Activated CD4-positive, alpha-beta T cell treated with anti-CD3 and anti-CD28 coated beads, Interleukin-2, amount 50 U/mL, for 1 hour (primary cell): Measurements from ENCODE around the gene SV2C.
"Not testable (repeated sequence)": the region's sequence is repeated elsewhere in the genome, so short reads cannot be mapped to it uniquely, and the experiment has no call there.

ENCODE experiments used
- DNase-seq: peaks from one replicate; pipeline ENCODE4 v3.0.0-alpha.2; 2020

SV2C gene

DNA sequence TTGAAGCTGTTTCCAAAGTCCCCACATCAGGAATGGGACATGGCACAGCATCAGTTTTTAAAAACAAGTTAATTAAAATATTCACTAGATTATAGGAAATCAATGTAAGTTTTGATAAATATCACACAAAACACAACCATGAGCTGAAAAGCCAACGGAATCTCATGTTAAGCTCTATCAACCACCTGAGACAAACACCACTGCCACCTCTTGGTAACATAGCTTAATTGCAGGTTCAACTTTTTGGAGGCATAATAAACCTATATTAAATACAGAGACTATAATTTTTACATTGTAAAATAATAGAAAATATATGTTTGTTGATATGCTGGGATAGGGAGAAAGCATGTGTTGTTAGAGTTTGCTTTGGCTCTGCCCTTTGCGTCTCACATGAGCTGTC, 126.1 kb downstream of the SV2C start:
- no peak for DNase-seq

DNA sequence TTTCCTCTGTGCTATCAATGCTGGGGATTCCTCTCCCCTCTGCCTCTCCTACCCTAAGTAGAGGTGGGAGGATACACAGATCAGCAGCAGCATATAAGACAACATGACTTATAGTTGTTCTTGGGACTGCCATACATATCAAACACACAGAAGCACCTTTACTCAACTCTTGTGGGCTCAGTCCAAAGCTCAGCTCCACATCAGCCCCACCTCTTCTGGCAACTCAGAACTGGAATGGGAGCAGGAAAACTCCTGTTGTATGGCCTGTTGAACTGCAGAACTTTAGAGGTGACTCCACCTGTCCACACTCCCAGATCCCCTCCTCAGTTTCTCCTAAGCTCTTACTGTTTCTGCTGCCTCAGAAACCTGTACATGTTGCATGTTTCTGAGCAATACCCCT, 127.8 kb downstream of the SV2C start:
- DNase-seq, result no peak

DNA sequence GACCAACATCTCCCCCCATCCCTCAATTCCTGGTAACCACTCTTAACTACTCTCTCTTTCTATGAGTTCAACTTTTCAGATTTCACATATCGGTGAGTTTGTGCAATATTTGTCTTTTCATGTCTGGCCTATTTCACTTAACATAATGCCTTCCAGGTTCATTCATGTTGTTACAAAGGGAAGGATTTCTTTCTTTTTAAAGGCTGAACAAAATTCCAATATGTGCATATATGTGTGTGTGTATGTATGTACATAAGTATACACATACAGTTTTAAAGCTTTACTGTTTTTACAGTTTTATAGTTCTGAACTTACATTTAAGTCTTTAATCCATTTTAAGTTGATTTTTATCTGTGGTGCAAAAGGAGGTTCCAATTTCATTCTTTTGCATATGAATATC, 130.7 kb downstream of the SV2C start:
- DNase-seq, result no peak

DNA sequence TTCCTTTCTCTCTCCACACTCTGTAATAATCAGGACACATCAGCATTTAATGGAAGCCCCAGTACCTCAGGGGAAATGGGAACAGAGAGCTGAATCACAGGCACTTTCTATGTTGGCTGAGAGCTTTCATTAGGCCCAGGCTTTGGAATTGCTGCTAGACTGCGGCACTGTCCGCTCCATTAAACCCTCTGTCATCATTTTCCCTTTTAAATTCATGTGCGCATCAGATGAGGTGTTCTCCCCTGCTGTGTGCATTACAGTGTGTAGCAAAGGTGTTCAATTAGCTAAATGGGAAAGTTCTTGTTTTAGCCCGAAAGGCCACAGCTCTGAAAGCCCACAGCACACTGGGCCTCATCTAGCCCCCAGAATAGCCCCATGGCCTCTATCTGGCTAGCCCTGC, 133.6 kb downstream of the SV2C start:
- no peak for DNase-seq

DNA sequence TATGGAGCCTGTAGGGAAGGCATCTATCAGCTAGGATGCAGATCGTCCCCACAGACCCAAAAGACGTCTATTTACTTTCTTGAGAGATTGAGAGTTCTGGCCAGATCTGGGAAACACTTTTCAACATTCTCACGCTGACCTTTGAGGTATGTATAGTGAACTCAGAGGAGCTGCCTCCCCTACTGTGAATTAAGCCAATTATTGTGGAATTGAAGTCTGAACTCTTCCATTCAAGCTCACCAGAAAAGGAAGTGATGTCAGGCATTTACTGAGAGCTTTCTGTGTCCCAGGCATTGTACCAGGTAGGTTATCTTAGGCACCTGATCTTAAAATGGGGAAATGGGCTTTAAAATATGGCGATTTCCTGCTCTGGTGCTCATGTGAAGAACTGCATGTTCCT, 136.5 kb downstream of the SV2C start:
- DNase-seq, result no peak

DNA sequence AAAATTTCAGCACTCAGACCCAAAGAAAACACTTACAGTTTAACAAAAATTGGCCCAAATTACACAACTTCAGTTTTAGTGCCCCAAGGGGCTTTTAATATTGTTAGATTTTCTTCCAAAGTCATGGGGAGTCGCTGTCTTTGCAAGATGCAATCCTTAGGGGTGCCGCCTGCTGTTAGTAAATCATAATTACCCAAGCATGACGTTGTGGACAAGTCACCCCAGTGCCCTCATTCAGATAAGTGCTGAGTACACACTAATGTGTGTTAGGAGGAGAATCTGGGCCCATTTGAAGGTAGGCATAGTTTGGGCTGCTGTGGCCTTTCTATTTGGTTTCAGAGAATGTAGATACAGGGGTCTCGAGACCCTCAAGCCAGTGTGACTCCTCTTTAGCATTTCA, 138.1 kb downstream of the SV2C start:
- no peak for DNase-seq

DNA sequence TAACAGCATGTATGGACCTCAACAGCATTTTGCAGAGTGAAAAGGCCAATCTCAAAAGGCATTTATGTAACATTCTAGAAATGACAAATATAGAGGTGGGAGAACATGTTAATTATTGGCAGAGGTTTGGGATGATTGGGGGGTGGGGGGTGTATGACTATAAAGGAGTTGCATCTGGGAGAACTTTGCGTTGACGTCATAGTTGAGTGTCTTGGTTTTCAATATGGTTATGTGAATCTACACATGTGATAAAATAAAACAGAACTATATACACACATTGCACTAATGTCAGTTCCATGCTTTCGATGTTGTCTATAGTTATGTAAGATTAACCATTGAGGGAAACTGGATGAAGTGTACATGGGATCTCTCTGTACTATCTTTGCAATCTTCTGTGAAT, 139.1 kb downstream of the SV2C start:
- DNase-seq, result no peak

DNA sequence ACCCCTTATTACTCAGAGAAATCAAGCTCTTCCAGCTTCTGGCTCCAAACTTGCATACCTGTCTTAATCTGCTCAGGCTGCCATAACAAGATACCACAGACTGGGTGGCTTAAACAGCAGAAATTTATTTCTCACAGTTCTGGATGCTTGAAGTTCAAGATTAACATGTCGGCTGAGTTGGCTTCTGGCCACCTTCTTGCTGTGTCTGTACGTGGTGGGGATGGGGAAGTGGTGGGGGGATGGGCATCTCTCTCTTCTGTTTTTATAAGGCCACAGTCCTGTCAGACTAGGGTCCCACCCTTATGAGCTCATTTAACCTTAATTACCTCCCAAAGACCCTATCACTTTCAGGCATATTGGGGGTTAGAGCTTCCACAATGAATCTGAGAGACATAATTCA, 140.5 kb downstream of the SV2C start:
- no peak for DNase-seq

DNA sequence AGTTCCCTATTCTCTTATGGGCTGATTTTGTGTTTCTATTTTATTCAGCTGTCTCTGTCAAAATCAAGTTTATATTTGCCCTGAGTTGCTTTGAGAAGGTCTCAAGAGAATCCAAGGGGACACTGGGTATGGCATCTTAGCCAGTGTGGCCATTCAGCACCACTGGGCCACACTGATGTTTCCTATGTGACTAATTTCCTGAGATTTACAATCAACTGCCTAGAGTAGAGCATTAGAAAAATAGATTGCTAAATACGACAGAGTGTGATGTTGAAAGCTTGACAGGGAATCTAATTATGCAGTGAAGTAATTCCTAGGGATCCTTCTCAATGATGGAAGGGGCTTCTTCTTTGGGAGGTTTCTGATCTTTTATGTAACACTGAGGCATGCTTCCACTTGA, 141.7 kb downstream of the SV2C start:
- no peak for DNase-seq

DNA sequence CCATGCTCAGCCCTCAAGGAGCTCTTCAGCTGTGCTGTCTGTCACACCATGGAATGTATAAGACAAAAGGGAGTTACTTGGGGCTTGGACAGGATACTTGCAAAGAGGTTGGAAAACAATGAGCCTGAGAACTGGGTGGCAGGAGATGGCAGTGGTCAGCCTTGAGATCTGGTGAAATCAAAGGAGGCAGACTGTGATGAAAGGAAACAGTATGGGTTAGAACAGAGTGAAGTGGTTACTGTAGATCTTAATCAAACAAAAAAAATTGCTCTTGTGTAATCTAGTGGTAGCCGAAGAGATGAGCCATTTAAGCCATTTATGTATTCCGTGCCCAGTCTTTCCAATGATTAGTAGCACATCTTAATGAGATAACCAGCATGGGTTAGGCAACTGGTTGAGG, 142.2 kb downstream of the SV2C start:
- DNase-seq, result no peak

DNA sequence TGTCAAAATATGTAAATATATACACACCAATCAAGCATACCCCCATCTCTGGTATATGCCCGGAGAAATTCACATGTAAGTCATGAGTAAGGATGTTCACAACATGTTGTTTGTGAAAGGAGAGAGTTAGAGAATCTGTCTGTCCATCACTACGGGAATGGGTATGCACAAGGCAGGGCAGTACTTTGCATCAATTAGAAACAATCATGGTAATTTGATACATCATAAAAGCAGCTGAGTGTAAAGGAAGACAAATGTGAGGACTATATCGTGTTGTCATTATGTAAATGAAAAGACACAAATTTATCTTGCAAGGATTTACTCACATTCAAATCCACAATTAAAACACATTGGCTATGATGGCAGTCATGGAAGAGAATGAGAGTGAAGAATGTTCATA, 146.7 kb downstream of the SV2C start:
- no peak for DNase-seq

DNA sequence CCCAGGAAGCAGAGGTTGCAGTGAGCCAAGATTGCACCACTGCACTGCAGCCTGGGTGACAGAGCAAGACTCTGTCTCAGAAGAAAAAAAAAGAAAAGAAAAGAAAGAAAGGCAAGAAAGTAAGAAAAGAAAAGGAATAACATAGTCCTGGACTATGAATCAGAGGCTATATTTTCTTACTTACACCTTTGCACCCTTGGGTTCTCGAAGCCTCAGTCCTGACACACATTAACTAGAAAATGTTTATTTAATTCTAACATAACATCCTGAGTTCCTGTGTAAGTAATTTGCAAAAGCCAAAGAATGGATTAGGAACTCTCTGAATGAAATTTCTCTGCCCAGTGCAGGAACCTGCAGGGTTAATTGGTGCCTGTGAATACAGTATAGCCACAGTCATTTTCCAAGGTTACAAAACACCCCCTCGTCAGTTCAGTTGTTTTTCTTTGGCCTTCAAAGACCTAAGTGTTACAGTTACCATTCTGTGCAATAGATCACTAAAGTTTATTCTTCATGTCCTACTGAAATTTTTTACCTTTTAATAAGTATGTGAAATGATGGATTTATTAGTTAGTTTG, 147.6 kb downstream of the SV2C start:
- no peak for DNase-seq

DNA sequence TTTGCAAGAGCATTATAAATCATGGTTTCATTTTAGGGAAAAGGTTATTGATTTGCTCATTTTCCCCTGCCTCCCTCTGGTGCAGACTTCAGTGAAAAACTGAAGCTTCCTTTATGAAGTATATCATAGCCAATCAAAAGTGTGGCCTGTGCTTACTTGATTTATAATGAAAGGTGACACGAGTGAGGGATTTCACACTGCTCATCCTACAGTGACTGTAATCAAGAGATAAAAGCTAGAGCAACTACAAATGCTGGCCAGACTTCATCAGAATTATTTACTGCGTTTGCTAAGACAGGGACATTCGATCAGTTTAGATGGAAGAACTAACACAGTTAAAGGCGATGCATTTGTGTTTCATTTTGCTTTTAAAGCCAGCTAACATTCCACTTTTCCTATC, 151.5 kb downstream of the SV2C start:
- no peak for DNase-seq

DNA sequence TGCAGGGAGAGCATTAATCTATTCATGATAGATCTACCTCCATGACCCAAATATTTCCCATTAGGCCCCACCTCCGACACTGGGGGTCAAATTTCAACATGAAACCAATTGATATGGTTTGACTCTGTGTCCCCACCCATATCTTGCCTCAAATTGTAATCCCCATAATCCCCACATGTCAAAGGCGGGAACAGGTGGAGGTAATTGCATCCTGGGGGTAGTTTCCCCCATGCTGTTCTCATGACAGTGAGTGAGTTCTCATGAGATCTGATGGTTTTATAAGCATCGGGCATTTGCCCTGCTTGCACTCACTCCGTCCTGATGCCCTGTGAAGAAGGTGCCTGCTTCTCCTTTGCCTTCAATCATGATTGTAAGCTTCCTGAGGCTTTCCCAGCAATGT, 153.5 kb downstream of the SV2C start:
- DNase-seq, result no peak

DNA sequence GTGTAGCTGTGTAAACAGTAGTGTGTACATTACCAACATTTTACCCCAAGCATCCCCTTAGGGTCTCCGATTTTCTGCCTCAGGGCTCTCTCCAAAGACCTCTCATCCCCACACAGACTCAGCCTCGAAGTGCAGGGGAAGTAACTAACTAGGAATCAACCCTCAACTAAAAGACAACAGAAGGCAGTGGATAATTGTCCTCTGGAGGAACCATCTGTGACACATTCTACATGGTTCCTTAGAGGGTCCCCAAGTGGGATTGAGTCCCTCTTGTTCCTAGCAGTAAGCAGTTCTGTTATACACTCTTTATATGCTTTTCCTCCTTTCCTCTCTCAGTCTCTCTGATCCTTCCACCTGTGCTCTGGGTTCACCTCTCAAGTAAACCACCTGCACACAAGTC, 157.2 kb downstream of the SV2C start:
- DNase-seq, result no peak

DNA sequence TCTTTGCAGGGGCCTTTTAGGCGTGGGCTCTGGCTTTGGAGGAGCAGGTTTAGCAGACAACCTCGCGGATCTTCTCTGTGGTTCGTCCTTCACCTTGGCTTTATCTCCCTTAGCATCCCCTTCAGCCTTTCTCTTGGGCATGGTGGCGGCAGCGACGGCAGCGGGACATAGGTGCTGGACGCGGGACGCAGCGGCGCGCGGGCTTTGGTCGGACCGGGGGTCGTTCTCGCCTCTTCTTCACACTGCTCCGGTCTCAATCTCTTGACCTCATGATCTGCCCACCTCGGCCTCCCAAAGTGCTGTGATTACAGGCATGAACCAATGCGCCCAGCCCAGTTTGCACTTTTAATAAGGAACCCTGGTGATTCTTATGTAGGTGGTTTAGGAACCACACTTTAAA, 159.0 kb downstream of the SV2C start:
- DNase-seq, result not testable (repeated sequence)

DNA sequence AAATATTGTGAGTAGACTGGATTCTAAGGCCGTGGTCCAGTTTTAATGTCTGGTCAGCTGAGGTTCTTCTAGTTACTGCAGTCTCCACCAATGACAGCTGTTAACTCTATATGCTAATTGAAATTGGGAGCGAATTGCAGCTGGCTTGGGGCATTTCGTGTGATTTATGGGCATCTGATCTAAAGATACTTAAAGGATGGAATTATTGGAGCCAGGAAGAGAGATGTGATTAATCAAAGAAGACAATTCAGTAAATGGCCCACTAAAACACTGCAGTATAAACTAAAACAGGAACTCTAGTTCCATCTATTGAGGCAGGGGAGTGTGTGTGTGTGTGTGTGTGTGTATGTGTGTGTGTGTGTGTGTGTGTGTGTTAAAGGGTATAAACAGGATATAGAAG, 162.4 kb downstream of the SV2C start:
- no peak for DNase-seq

DNA sequence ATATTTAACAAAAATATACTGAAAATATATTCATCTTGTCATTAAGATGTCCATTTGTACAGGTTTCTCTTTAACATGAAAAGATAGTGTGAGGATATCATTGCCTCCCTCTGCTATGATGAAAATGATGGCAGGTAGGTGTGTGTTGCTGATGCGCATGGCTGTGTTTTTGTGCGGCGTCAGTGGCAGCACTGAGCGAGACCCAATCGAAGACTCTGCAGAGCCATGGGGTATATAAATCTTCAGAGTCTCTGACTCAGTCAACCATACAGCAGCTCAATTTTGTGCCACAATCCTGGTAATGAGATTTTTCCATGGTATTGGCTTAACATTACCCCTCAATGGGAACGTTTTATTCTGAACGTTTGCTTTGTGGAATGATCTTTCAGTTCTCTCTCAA, 166.4 kb downstream of the SV2C start:
- no peak for DNase-seq

DNA sequence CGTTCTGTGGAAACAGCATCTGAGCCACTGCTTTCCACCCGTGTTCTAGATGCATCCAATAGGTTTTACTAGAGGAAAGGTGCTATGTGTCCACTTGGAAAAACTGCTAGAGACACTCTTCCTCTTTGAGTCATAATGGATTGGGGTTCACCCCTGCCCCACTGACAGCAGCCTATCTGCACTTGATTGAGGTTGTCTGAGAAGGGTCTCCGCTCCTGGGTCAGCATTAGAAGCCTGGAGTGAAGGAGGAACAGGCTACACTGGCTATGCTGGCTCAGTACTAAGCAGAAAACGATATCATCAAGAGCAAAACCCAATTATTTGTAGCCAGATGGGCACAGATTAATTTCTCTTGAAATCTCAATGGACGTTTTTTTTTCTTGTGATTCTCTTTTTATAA, 167.3 kb downstream of the SV2C start:
- no peak for DNase-seq

DNA sequence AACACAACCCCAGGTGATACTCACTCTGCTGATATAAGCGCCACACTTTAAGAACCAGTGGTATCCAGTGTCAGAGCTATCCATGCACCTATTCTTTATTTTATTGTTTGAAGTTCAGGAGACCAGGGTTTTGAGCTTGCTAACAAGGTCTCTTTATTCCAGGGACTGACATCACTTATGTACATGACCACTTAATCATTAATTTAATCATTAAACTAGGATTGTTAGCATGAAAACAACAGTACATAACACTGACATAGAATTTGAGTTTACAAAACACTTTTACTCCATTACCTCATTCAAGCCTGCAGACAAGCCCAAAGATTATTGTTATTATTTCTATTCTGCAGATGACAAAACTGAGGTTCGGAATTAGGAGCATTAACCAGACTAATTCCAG, 168.5 kb downstream of the SV2C start:
- no peak for DNase-seq

DNA sequence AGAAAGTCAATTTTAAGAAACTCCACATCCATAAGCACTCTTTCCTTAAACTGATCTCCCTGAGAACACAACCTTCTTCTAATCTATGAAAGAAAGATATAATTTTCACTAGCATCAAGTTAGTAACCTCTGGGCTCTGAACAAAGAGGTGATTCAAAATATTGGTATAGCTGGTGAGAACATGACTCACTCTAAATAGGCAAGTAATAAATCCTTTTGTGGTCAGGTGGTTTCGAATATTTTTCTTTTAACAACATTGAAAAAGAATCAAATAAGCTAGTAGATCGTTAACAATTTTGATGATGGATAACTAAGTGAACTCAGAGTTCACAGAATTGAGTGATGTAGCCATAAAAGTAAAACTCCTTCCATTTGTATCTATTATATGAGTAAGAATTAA, 169.3 kb downstream of the SV2C start:
- no peak for DNase-seq

DNA sequence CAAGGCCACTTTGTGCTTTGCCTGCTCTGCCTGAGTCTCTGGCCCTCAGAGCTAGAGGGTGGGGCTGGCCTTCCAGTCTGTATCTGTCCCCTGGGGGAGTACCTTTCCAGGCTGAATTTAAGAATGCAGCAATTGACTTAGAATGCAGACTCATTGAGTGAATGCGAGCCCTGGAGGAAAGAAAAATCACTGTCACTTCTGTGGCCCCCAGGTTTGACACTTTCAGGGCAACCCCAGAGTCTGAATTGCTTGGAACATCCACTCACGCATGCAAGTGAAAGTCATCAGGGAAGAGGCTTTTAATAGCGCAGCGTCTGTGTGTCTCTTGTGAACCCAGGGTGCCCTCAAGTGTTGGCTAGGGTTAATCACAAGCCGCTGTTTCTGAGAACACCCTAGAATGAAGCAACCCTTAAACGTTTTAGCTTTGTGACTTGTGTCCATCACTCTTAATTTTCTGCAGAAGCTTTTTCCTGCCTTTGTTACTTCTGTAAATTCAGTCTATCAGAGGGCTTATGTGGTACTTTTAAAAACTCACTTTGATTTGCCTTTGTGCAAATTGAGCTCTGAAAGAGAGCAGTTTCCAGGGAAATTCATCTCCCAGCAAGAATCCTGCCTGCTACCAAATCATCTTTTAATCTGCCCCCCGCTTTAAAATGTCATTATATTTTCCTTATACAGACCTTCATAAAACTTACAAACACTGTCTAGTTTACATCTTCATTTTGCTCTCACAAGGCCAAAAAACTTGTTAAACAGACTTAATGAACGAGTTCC, 173.1 kb downstream of the SV2C start:
- peak; percentile 48 for DNase-seq

DNA sequence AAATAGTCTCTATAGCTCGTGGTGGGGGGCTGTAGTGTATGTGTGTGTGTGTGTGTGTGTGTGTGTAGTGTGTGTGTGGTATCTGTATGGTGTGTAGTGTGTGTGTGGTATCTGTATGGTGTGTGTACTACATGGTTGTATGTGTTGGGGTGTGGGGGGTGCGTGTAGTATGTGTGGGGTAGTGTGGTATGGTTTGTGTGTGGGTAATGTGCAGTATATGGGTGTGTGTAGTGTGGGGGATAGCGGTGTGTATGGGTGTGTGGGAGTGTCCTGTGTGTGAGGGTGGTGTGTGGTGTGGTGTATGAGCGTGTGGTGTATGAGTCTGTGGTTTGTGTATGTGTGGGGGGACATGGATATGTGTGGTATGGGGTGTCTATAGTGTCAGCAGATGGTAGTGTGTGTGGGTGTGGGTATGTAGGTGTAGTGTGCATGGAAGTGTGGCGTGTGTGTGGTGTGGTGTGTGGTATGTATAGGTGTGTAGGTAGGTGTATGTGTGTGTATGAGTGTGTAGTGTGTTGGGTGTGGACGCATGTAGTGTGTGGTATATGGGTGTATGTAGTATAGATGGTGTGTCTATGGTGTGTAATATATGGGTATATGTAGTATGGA, 174.1 kb downstream of the SV2C start:
- DNase-seq, result no peak

DNA sequence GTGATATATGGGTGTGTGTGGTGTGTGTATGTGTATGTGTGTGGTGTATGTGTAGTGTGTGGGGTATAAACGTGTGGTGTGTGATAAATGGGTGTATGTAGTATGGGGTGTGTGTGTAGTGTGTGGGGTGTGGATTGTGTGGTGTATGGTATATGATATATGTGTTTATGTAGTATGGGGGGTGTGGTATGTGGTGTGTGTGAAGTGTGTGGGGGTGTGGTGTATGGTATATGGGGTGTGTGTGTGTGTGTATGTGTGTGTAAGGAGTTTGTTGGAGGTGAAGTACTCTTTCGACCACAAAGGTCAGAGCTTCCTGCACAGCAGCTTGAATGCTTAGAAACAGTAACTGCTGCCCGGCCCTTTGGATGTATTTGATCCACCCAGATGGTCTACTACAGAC, 174.7 kb downstream of the SV2C start:
- no peak for DNase-seq

DNA sequence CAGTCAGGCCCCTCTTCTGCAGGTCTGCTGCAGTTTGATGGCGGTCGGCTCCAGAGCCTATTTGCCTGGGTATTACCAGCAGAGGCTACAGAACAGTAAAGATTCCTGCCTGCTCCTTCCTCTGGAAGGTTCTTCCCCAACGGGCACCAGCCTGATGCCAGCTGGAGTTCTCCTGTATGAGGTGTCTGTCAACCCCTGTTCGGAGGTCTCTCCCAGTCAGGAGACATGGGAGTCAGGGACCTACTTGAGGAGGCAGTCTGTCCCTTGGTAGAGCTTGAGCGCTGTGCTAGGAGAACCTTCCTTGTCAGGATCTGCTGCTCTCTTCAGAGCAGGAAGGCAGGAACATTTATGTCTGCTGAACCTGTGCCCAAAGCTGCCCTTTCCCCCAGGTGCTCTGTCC, 181.5 kb downstream of the SV2C start:
- no peak for DNase-seq
